H1 (cell line): ENCODE measurements around the gene GRIP2. TPM values are rescaled to one million over a fixed set of nuclear protein-coding genes. Genes with fewer than 3 reads are reported as not detected.
A peak's percentile ranks its signal among the peaks of the same experiment; 100 is the strongest.

Experiments
- CHD7 ChIP-seq: fragments of 300-600 bp; sonication (generic); IDR thresholded peaks from 2 replicates; pipeline ENCODE4 v1.7.1; 2012; ENCODE audit warnings: low read length, moderate library complexity, mild to moderate bottlenecking, inconsistent platforms; ENCODE audit not compliant: insufficient replicate concordance
- JUND ChIP-seq: IDR thresholded peaks from 2 replicates; pipeline ENCODE4 v1.6.1; 2011; ENCODE audit warnings: mild to moderate bottlenecking, improper control_type of control experiment, low read length
- polyA plus RNA-seq, 7 experiments: library from polyadenylated mRNA; depleted of rRNA in 3 of 7; stranded (reverse) in 5 of 7; unstranded in 2 of 7; fragments of >200 nt in 5 of 7; fragments of 200-250 nt in 2 of 7; gene quantifications; 1 replicate in 5 of 7; 2 replicates in 1 of 7; 4 replicates in 1 of 7; pipeline versions ENCODE4 v1.2.1 to v1.2.3, GENCODE V29; 2011 to 2013; ENCODE audit warnings: missing spikeins in 2 of 7, mixed read lengths in 2 of 7
- total RNA-seq: library from RNA; stranded (reverse); fragmentation: NEBNext Ultra II Directional; extraction: Animal tissue kit (Norgen Biotek cat#: 25700); gene quantifications from 2 replicates; pipeline ENCODE4 v1.2.1, GENCODE V29; 2021

The GRIP2 gene
- total and polyA plus RNA-seq, 2 of the 8 experiments (the other 6 are each of a cell fraction or from before 2014, with no cell fraction given), result 2.5 to 6.4 TPM

DNA sequence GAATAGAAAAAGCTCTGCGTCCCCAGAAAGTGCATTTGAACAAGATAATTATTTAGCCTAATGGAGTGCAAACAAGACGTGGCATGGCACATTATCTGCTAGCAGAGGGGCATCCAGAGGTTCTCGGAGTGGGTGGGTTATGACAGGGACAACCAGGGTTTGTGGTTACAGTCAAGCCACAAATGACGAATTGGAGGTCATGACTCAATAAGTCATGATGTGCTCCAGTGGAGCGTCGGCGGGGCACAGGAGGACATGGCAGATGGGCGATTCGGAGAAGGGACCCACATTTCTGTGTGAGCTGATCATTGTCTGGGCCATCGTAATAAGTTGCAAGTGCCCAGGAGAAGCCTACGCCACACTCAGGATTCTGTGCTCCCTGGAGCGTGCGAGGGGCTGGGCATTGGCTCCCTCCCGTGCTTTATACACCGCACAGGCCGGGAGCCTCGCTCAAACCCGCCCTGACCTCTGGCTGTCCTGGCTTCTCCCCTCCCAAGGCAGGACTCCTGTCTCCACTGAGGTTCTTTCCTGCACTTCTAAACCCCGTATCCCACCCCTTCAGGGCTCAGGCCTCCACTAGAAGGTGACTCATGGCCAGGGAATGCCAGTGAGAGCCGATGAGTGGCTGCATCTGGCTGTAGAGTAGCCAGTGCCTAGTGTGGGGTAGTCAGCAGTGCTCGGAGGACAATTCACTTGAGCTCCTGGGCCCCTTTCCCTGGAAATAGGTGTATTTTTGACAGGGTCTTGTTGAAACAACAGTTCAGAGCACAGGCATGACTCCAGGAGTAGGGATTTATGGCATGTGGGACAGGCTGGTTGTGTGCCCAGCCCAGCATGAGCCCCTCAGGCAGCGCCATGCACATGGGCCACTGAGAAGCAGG lies 67.4 kb downstream of the GRIP2 start (continued):
- TF ChIP-seq CHD7 (no peak), JUND (peak; percentile 38; the same call in 1 of the 2 replicates)
